ENCODE results near the gene TNNT3.
"Not testable (repeated sequence)": the region's sequence is repeated elsewhere in the genome, so short reads cannot be mapped to it uniquely, and the experiment has no call there.

TNNT3 gene

GRCh38 chr11:1883346-1884302, 35.9 kb upstream of the TNNT3 start:
- Histone ChIP-seq H3K4me1 (ENCODE audit: insufficient read depth, low read length) (peaks cover 7% of the 10 kb centered on the region), H3K36me3 (ENCODE audit: insufficient read depth, low read length) (peaks cover 5% of the 10 kb centered on the region)

GRCh38 chr11:1884303-1884700, 35.2 kb upstream of the TNNT3 start:
- no peaks in the 10 kb centered on the region for H3K9me3 ChIP-seq (ENCODE audit: low read length)
- no peaks in the 10 kb centered on the region for H3K27me3 ChIP-seq (ENCODE audit: control insufficient read depth in 1 of 2, insufficient read depth in 2 of 2, low read length in 2 of 2)
- H3K27ac ChIP-seq (ENCODE audit: low read depth, low read length): no peak overlapping the region
- peaks cover 5% of the 10 kb centered on the region for H3K36me3 ChIP-seq (ENCODE audit: insufficient read depth, low read length)
- no peak overlapping the region for H3K9ac ChIP-seq (ENCODE audit: low read length)
- peaks cover 5% of the 10 kb centered on the region for H3K4me1 ChIP-seq (ENCODE audit: insufficient read depth, low read length)
- H3K4me3 ChIP-seq (ENCODE audit: low read depth in 1 of 2, low read length in 2 of 2): no peak overlapping the region

More at GRCh38 chr11:1883346-1884302, 35.9 kb upstream of the TNNT3 start:
- Histone ChIP-seq H3K27me3 (ENCODE audit: control insufficient read depth in 1 of 2, insufficient read depth in 2 of 2, low read length in 2 of 2) (no peaks in the 10 kb centered on the region), H3K4me3 (ENCODE audit: low read depth in 1 of 2, low read length in 2 of 2) (no peak overlapping the region), H3K27ac (ENCODE audit: low read depth, low read length) (no peak overlapping the region), H3K9me3 (ENCODE audit: low read length) (no peaks in the 10 kb centered on the region), H3K9ac (ENCODE audit: low read length) (no peak overlapping the region)

GRCh38 chr11:1886551-1886950, 33.0 kb upstream of the TNNT3 start:
- H3K4me3 ChIP-seq (ENCODE audit: low read depth in 1 of 2, low read length in 2 of 2); H3K9me3 ChIP-seq (ENCODE audit: low read length); H3K27ac ChIP-seq (ENCODE audit: low read depth, low read length); H3K27me3 ChIP-seq (ENCODE audit: control insufficient read depth in 1 of 2, insufficient read depth in 2 of 2, low read length in 2 of 2); H3K9ac ChIP-seq (ENCODE audit: low read length); H3K4me1 ChIP-seq (ENCODE audit: insufficient read depth, low read length); H3K36me3 ChIP-seq (ENCODE audit: insufficient read depth, low read length): not testable (repeated sequence)

- peaks cover 5% of the 10 kb centered on the region for H3K36me3 ChIP-seq (ENCODE audit: insufficient read depth, low read length)
Observed at GRCh38 chr11:1887451-1888346, 31.8 kb upstream of the TNNT3 start.

GRCh38 chr11:1888347-1888753, 31.2 kb upstream of the TNNT3 start:
- H3K9ac ChIP-seq (ENCODE audit: low read length): no peak overlapping the region
- no peaks in the 10 kb centered on the region for H3K4me1 ChIP-seq (ENCODE audit: insufficient read depth, low read length)
- peaks cover 0 to 4% of the 10 kb centered on the region in 2 donors for H3K27me3 ChIP-seq (ENCODE audit: control insufficient read depth in 1 of 2, insufficient read depth in 2 of 2, low read length in 2 of 2)
- H3K36me3 ChIP-seq (ENCODE audit: insufficient read depth, low read length): peaks cover 5% of the 10 kb centered on the region
- no peaks in the 10 kb centered on the region for H3K9me3 ChIP-seq (ENCODE audit: low read length)
- no peak overlapping the region for H3K27ac ChIP-seq (ENCODE audit: low read depth, low read length)
- no peak overlapping the region for H3K4me3 ChIP-seq (ENCODE audit: low read depth in 1 of 2, low read length in 2 of 2)

More at GRCh38 chr11:1887451-1888346, 31.8 kb upstream of the TNNT3 start:
- Histone ChIP-seq H3K4me1 (ENCODE audit: insufficient read depth, low read length) (no peaks in the 10 kb centered on the region), H3K27me3 (ENCODE audit: control insufficient read depth in 1 of 2, insufficient read depth in 2 of 2, low read length in 2 of 2) (peaks cover 0 to 4% of the 10 kb centered on the region in 2 donors), H3K9me3 (ENCODE audit: low read length) (no peaks in the 10 kb centered on the region), H3K4me3 (ENCODE audit: low read depth in 1 of 2, low read length in 2 of 2) (no peak overlapping the region), H3K9ac (ENCODE audit: low read length) (no peak overlapping the region), H3K27ac (ENCODE audit: low read depth, low read length) (no peak overlapping the region)

- H3K9ac ChIP-seq (ENCODE audit: low read length): no peak overlapping the region
- H3K27me3 ChIP-seq (ENCODE audit: control insufficient read depth in 1 of 2, insufficient read depth in 2 of 2, low read length in 2 of 2): peaks cover 0 to 4% of the 10 kb centered on the region in 2 donors
- no peak overlapping the region for H3K27ac ChIP-seq (ENCODE audit: low read depth, low read length)
- peaks cover 5% of the 10 kb centered on the region for H3K36me3 ChIP-seq (ENCODE audit: insufficient read depth, low read length)
- H3K4me3 ChIP-seq (ENCODE audit: low read depth in 1 of 2, low read length in 2 of 2): no peak overlapping the region
- no peaks in the 10 kb centered on the region for H3K4me1 ChIP-seq (ENCODE audit: insufficient read depth, low read length)
- H3K9me3 ChIP-seq (ENCODE audit: low read length): no peaks in the 10 kb centered on the region
Observed at GRCh38 chr11:1888811-1889210, 30.7 kb upstream of the TNNT3 start.

- Histone ChIP-seq H3K9ac (ENCODE audit: low read length) (no peak overlapping the region), H3K27ac (ENCODE audit: low read depth, low read length) (no peak overlapping the region), H3K9me3 (ENCODE audit: low read length) (no peaks in the 10 kb centered on the region), H3K36me3 (ENCODE audit: insufficient read depth, low read length) (peaks cover 4% of the 10 kb centered on the region), H3K27me3 (ENCODE audit: control insufficient read depth in 1 of 2, insufficient read depth in 2 of 2, low read length in 2 of 2) (peaks cover 0 to 4% of the 10 kb centered on the region in 2 donors), H3K4me3 (ENCODE audit: low read depth in 1 of 2, low read length in 2 of 2) (no peak overlapping the region), H3K4me1 (ENCODE audit: insufficient read depth, low read length) (no peaks in the 10 kb centered on the region)
Observed at GRCh38 chr11:1889224-1889930, 30.1 kb upstream of the TNNT3 start.

- Histone ChIP-seq H3K27me3 (ENCODE audit: control insufficient read depth in 1 of 2, insufficient read depth in 2 of 2, low read length in 2 of 2) (peaks cover 0 to 4% of the 10 kb centered on the region in 2 donors), H3K36me3 (ENCODE audit: insufficient read depth, low read length) (no peaks in the 10 kb centered on the region), H3K27ac (ENCODE audit: low read depth, low read length) (no peak overlapping the region), H3K4me3 (ENCODE audit: low read depth in 1 of 2, low read length in 2 of 2) (no peak overlapping the region), H3K9me3 (ENCODE audit: low read length) (no peaks in the 10 kb centered on the region), H3K9ac (ENCODE audit: low read length) (no peak overlapping the region), H3K4me1 (ENCODE audit: insufficient read depth, low read length) (no peaks in the 10 kb centered on the region)
Observed at GRCh38 chr11:1889941-1890855, 29.3 kb upstream of the TNNT3 start.

GRCh38 chr11:1890856-1891830, 28.4 kb upstream of the TNNT3 start:
- Histone ChIP-seq H3K9me3 (ENCODE audit: low read length) (no peaks in the 10 kb centered on the region), H3K9ac (ENCODE audit: low read length) (no peak overlapping the region), H3K4me1 (ENCODE audit: insufficient read depth, low read length) (no peaks in the 10 kb centered on the region), H3K27ac (ENCODE audit: low read depth, low read length) (no peak overlapping the region), H3K4me3 (ENCODE audit: low read depth in 1 of 2, low read length in 2 of 2) (no peak overlapping the region), H3K27me3 (ENCODE audit: control insufficient read depth in 1 of 2, insufficient read depth in 2 of 2, low read length in 2 of 2) (peaks cover 0 to 4% of the 10 kb centered on the region in 2 donors), H3K36me3 (ENCODE audit: insufficient read depth, low read length) (no peaks in the 10 kb centered on the region)

- H3K4me1 ChIP-seq (ENCODE audit: insufficient read depth, low read length): no peaks in the 10 kb centered on the region
- H3K27me3 ChIP-seq (ENCODE audit: control insufficient read depth in 1 of 2, insufficient read depth in 2 of 2, low read length in 2 of 2): peaks cover 0 to 4% of the 10 kb centered on the region in 2 donors
- no peak within 1 kb of the TSS for H3K4me3 ChIP-seq (ENCODE audit: low read depth in 1 of 2, low read length in 2 of 2)
- no peak within 1 kb of the TSS for H3K9ac ChIP-seq (ENCODE audit: low read length)
- H3K36me3 ChIP-seq (ENCODE audit: insufficient read depth, low read length): no peaks in the 10 kb centered on the region
- no peaks in the 10 kb centered on the region for H3K9me3 ChIP-seq (ENCODE audit: low read length)
- no peak within 1 kb of the TSS for H3K27ac ChIP-seq (ENCODE audit: low read depth, low read length)
Observed at GRCh38 chr11:1891831-1892115, 27.7 kb upstream of the TNNT3 start, which contains the start of gene PRR33. Gene PRR33, minus strand, starts transcription at chr11:1891895. Its CDS starts 1,311 bp downstream, at chr11:1890584.

All from muscle layer of colon (tissue), 2 donors.